ENCODE results near the gene PTPN3. TPM values are rescaled to one million over a fixed set of nuclear protein-coding genes. Genes with fewer than 3 reads are reported as not detected.

The PTPN3 gene
- total and polyA plus RNA-seq, 9 of the 15 experiments (the other 6 are each of a cell fraction or from before 2014, with no cell fraction given): 0.02 TPM; not detected in 8

GRCh38 chr9:109391176-109391575 is 106.9 kb downstream of the PTPN3 start:
- intact Hi-C loops (cut with micrococcal nuclease) (no loop called here), in situ Hi-C loops (cut with MboI) (no loop called here)
- CTCF ChIA-PET (ENCODE audit: low intra/inter-chr PET ratio): no interaction called here
- H2AFZ ChIP-seq (ENCODE audit: low read depth, low read length): no peak overlapping the region
- H3K4me3 ChIP-seq: no peak overlapping the region
- under 1% methylated on average over 10 of the region's 10 CpGs for WGBS (ENCODE audit: insufficient coverage, low coverage, missing lambda C conversion rate)
- H3K4me2 ChIP-seq (ENCODE audit: insufficient read depth, low read length): no peak overlapping the region
- FAIRE-seq: no peak
- no peaks in the 10 kb centered on the region for H3K9me1 ChIP-seq (ENCODE audit: control insufficient read depth, insufficient read depth, low read length)
- DNase-seq (ENCODE audit: extremely low read depth in 1 of 4, low spot score in 3 of 4): no peak
- no peak overlapping the region for H3K27ac ChIP-seq (ENCODE audit: extremely low read depth, low read depth, low read length)
- POLR2A ChIA-PET: no interaction called here
- H3K27me3 ChIP-seq (ENCODE audit: control insufficient read depth in 2 of 2, insufficient read depth in 2 of 2, low read length in 2 of 2): peaks cover 6 to 40% of the 10 kb centered on the region in 2 experiments; a peak in 4 of 5 replicates
- H3K9me3 ChIP-seq (replicated peaks; ENCODE audit: control insufficient read depth, insufficient read depth, low read depth, low read length): no peaks in the 10 kb centered on the region
- BruUV-seq (replicated peaks): no TSS peak
- no peaks in the 10 kb centered on the region for H3K4me1 ChIP-seq (replicated peaks in 1 of 2; ENCODE audit: control insufficient read depth in 2 of 2, insufficient read depth in 2 of 2, low read length in 2 of 2)
- H4K20me1 ChIP-seq (replicated peaks; ENCODE audit: control insufficient read depth, insufficient read depth, low read length): peaks cover 15% of the 10 kb centered on the region
- ATAC-seq: no peak
- H3K9ac ChIP-seq (ENCODE audit: insufficient read depth in 1 of 2, low read depth in 2 of 2, low read length in 2 of 2): no peak overlapping the region
- no peaks in the 10 kb centered on the region for H3K36me3 ChIP-seq (ENCODE audit: control insufficient read depth, insufficient read depth, low read length)
- H3K79me2 ChIP-seq (ENCODE audit: control insufficient read depth, insufficient read depth, low read length): no peaks in the 10 kb centered on the region
- no peak for TF ChIP-seq TCF7 (IDR thresholded peaks at IDR 0.05; ENCODE audit: borderline replicate concordance)
- no peak for TF ChIP-seq YY1 (IDR thresholded peaks at IDR 0.05; ENCODE audit: borderline replicate concordance in 1 of 3, control insufficient read depth in 1 of 3, extremely low read depth in 1 of 3, insufficient read depth in 3 of 3, insufficient read length in 1 of 3, insufficient replicate concordance in 2 of 3, low read depth in 1 of 3, low read length in 2 of 3)
- no peak for TF ChIP-seq POLR2B (IDR thresholded peaks at IDR 0.05; ENCODE audit: low read depth, partially characterized antibody)
- TF ChIP-seq COPS2 (conservative IDR thresholded peaks at IDR 0.05): no peak
- TF ChIP-seq POLR2H (tag; IDR thresholded peaks at IDR 0.05; ENCODE audit: low read depth): no peak
- no peak for TF ChIP-seq PHTF2 (CRISPR knock-in tag; IDR thresholded peaks at IDR 0.05)
- TF ChIP-seq TBL1XR1 (IDR thresholded peaks at IDR 0.05; ENCODE audit: low read length in 2 of 2): no peak
- no peak for TF ChIP-seq ZNF695 (CRISPR knock-in tag; IDR thresholded peaks at IDR 0.05)
- TF ChIP-seq ZNF583 (CRISPR knock-in tag; IDR thresholded peaks at IDR 0.05): no peak
- TF ChIP-seq ZNF407 (IDR thresholded peaks at IDR 0.05; ENCODE audit: low read depth): no peak
- TF ChIP-seq MCM2 (IDR thresholded peaks at IDR 0.05; ENCODE audit: low read depth): no peak
- no peak for TF ChIP-seq ZSCAN32 (CRISPR knock-in tag; IDR thresholded peaks at IDR 0.05)
- no peak for TF ChIP-seq ASH1L (IDR thresholded peaks at IDR 0.05; ENCODE audit: borderline replicate concordance, low read depth, partially characterized antibody)
- no peak for TF ChIP-seq HDGF (IDR thresholded peaks at IDR 0.05)
- no peak for TF ChIP-seq SREBF1 (IDR thresholded peaks at IDR 0.05; ENCODE audit: borderline replicate concordance, low read depth, low read length)
- no peak for TF ChIP-seq TCF15 (CRISPR knock-in tag; IDR thresholded peaks at IDR 0.05)
